GM12864 (cell line): Measurements from ENCODE around the gene SARM1.

Experiments
- DNase-seq: peaks from one replicate; pipeline ENCODE4 v3.0.0-alpha.2; 2011; ENCODE audit warnings: low read depth
- H3K4me3 ChIP-seq: 2 replicates; pipeline ENCODE4 v1.5.1; 2011; ENCODE audit warnings: mild to moderate bottlenecking, low read depth, low read length, control low read depth
- TF ChIP-seq, protein P1 (sequence below): IDR thresholded peaks from 2 replicates; pipeline ENCODE4 v1.5.1; 2011; ENCODE audit warnings: low read depth, mild to moderate bottlenecking, moderate library complexity, low read length, control low read depth, inconsistent platforms; ENCODE audit errors: missing control alignments

SARM1 gene

DNA sequence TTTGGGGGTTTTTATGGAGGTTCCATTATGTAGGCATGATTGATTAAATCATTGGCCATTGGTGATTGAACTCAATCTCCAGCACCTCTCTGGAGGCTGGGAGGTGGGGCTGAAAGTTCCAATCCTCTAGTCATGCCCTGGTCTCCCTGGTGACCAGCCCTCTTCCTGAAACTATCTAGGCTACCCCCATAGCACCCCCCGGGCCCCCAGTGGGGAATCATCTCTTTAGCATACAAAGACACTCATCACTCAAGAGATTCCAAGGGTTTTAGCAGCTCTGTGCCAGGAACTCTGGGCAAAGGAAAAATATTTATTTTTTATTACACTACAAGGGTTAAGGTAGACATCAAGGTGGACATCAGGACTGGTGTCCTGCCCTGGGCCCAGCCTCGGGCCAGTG lies 23.9 kb downstream of the SARM1 start:
- TF ChIP-seq, protein P1, sequence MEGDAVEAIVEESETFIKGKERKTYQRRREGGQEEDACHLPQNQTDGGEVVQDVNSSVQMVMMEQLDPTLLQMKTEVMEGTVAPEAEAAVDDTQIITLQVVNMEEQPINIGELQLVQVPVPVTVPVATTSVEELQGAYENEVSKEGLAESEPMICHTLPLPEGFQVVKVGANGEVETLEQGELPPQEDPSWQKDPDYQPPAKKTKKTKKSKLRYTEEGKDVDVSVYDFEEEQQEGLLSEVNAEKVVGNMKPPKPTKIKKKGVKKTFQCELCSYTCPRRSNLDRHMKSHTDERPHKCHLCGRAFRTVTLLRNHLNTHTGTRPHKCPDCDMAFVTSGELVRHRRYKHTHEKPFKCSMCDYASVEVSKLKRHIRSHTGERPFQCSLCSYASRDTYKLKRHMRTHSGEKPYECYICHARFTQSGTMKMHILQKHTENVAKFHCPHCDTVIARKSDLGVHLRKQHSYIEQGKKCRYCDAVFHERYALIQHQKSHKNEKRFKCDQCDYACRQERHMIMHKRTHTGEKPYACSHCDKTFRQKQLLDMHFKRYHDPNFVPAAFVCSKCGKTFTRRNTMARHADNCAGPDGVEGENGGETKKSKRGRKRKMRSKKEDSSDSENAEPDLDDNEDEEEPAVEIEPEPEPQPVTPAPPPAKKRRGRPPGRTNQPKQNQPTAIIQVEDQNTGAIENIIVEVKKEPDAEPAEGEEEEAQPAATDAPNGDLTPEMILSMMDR = no peak
- no peak overlapping the region for H3K4me3 ChIP-seq
- DNase-seq = no peak

DNA sequence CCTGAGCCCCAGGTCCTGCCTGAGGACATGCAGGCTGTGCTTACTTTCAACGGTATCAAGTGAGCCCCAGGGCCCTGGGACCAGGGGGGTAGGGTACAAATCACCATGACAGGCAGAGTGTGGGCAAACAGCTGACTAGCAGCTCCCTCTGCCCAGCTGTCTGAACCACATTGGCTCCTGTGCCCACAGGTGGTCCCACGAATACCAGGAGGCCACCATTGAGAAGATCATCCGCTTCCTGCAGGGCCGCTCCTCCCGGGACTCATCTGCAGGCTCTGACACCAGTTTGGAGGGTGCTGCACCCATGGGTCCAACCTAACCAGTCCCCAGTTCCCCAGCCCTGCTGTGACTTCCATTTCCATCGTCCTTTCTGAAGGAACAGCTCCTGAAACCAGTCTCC lies 24.5 kb downstream of the SARM1 start:
- DNase-seq = no peak
- TF ChIP-seq, protein P1 = no peak

DNA sequence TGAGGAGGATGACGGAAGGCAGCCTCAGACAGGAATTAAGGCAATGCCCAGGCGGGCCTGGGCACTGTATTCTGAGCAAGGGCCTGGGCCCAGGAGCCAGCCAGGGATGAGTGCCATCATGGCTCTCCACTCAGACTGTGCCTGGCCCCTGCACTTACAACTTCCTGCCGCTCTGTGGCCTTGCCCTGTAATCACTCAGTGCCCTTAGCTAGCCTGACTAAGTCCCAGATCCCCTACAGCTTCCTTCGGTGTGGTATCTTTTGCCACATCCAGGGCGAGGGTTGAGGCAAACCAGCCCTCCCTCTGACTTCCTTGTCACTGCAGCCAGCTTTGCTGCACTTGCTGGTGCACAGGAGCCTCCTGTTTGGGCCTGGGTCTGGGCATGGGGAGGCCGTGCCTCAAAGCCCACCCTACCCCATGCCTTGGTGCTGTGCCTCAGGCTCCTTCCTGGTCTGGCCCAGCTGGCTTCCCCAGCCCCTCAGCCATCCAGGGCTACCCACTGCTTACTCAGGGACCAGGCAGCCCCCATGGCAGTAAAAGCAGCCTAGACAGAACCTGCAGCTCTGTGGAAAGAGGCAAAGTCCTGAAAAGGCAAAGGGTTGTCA lies 25.2 kb downstream of the SARM1 start:
- TF ChIP-seq, protein P1 = no peak
- no peak for DNase-seq
- no peak overlapping the region for H3K4me3 ChIP-seq

More for the DNA sequence above, 24.5 kb downstream of the SARM1 start:
- H3K4me3 ChIP-seq = no peak overlapping the region

DNA sequence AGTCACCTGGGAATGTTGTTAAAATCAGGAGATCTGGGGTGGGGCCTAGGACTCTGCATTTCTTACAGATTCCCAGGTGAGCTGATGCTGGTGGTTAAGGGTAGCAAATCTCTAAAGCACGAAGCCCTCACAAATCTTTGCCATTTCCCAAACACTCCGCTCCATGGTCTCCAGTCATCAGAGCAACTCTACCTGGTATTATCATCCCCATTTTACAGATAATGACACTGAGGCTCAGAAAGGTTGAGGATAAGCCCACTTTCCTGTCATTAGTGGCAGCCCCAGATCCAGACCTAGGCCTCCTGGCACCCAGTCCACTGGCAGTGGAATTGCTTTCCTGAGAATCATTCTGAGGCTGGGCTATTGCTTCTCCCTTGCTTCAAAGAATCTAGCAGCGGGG lies 25.8 kb downstream of the SARM1 start:
- no peak for DNase-seq
- TF ChIP-seq, protein P1 = no peak
- no peak overlapping the region for H3K4me3 ChIP-seq

DNA sequence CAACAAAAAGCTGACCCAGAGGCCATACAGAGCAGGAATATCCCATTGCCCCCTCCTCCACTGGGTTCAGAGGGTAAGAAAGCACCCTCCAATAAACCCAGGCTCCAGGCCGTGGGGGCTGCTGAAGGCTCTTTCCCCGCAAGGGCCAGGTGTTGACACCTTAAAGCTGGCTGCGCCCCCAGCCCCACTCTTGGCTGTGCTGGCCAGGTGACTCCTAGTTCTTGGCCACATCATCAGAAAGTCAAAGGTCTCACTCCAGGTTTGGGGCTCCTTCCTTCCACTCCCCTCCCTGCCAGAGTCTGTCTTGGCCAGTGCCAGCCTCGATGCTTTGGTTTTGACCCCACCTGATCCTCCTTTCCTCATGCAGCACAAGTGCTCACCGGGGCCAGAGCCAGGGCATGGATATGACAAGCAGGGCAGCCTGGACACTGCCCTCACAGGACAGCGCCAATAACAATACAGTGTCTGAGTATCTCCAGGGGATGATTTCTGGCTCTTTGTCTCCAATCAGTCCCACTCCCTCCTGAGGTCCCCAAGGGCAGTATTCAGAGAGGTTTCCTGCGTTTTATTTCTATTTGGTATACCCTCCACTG lies 26.3 kb downstream of the SARM1 start:
- no peak for DNase-seq
- TF ChIP-seq, protein P1 = no peak
- H3K4me3 ChIP-seq = no peak overlapping the region

DNA sequence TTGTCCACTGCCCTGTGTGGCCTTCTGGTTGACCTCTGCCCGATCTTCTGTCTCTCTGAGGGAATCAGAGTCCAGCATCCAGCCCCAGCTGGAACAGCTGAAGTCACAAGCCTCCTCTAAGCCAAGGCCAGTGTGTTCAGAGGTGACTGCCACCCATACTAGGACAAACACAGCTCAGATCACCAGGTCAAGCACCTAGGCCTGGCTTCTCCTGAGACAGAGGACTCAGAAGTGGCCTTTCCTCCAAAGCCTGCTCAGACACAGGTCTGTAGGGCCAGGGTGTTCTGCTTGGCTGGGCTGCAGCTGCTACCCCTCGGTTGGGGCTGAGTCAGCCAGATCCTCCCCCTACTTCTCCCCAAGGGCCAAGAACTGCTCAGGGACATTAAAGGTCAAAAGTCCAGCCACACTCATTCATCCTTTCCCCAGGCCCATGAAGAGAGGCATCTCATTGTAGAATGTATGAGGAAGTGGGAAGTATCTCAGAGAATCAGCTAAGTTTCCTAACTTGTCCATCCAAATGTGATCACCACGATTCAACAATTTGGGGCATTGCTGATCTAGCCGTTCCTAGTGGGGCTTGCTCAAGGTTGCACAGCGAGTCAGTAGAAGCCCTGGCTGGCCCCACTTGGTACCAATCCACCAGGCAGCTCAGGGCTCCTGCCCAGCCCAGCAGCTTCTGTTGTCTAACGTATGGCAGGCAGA lies 26.9 kb downstream of the SARM1 start:
- no peak for DNase-seq
- H3K4me3 ChIP-seq = no peak overlapping the region
- TF ChIP-seq, protein P1 = no peak
